ENCODE data around the gene ATR. TPM values are rescaled to one million over a fixed set of nuclear protein-coding genes. Genes with fewer than 3 reads are reported as not detected.
"Not testable (repeated sequence)": the region's sequence is repeated elsewhere in the genome, so short reads cannot be mapped to it uniquely, and the experiment has no call there.

Gene ATR
- total RNA-seq, 1 donor from 2014 or later, result 47.4 TPM

GRCh38 chr3:142577696-142578328 lies 721 bp downstream of the ATR start:
- Mint-ChIP-seq H3K27me3 (no peaks in the 10 kb centered on the region), H3K4me3 (peak overlapping the region; percentile 96), H3K27ac (peak overlapping the region; percentile 97), H3K9me3 (no peaks in the 10 kb centered on the region), H3K4me1 (peaks cover 50% of the 10 kb centered on the region), H3K36me3 (ENCODE audit: low read depth) (peaks cover 30% of the 10 kb centered on the region)
- ChIA-PET CTCF (interaction anchor here (1.0 kb wide), 1 partner anchor 423 kb away, joined by 3 read pairs; the partner anchor contains the start of gene U2SURP), POLR2A (interaction anchor here (0.9 to 3.1 kb wide), 11 partner anchors 15 to 1394 kb away, joined by 3 to 47 read pairs (median 4); partner anchors contain the start of genes DIPK2A, PLS1, TFDP2 and TRPC1)
- intact Hi-C loops (cut with micrococcal nuclease), result loop anchor here (1.0 to 10.0 kb wide), 13 partner anchors 18 to 1394 kb away; partner anchors contain the start of genes ATP1B3, CHST2, DIPK2A and PLS1
- ATAC-seq (ENCODE audit: low read depth) (no peak), DNase-seq (no peak)
- no peak for TF ChIP-seq CTCF (IDR thresholded peaks at IDR 0.05)

GRCh38 chr3:142576792-142577191 lies 1.7 kb downstream of the ATR start:
- H3K36me3 Mint-ChIP-seq (ENCODE audit: low read depth), result peaks cover 30% of the 10 kb centered on the region
- TF ChIP-seq CTCF (IDR thresholded peaks at IDR 0.05), result no peak
- POLR2A ChIA-PET, result interaction anchor here (1.3 to 3.1 kb wide), 2 partner anchors 20 to 425 kb away, joined by 3 to 27 read pairs; partner anchors contain the start of genes PLS1 and U2SURP
- no peaks in the 10 kb centered on the region for H3K9me3 Mint-ChIP-seq
- intact Hi-C loops (cut with micrococcal nuclease), result loop anchor here (5.0 to 10.0 kb wide), 7 partner anchors 354 to 1396 kb away; partner anchors contain the start of genes DIPK2A, RNF7 and TFDP2
- CTCF ChIA-PET, result no interaction called here
- peaks cover 50% of the 10 kb centered on the region for H3K4me1 Mint-ChIP-seq
- peak overlapping the region; percentile 96 for H3K4me3 Mint-ChIP-seq
- DNase-seq (no peak), ATAC-seq (ENCODE audit: low read depth) (no peak)
- no peaks in the 10 kb centered on the region for H3K27me3 Mint-ChIP-seq
- no peak overlapping the region for H3K27ac Mint-ChIP-seq

GRCh38 chr3:142574665-142575064 lies 3.9 kb downstream of the ATR start:
- DNase-seq (no peak), ATAC-seq (ENCODE audit: low read depth) (no peak)
- peaks cover 54% of the 10 kb centered on the region for H3K4me1 Mint-ChIP-seq
- intact Hi-C loops (cut with micrococcal nuclease), result loop anchor here (5.0 to 10.0 kb wide), 7 partner anchors 352 to 1398 kb away; partner anchors contain the start of genes DIPK2A, RNF7 and TFDP2
- H3K4me3 Mint-ChIP-seq, result no peak overlapping the region
- POLR2A ChIA-PET, result no interaction called here
- no peaks in the 10 kb centered on the region for H3K9me3 Mint-ChIP-seq
- H3K27me3 Mint-ChIP-seq, result no peaks in the 10 kb centered on the region
- CTCF ChIA-PET, result no interaction called here
- H3K27ac Mint-ChIP-seq, result no peak overlapping the region
- TF ChIP-seq CTCF (IDR thresholded peaks at IDR 0.05), result no peak
- H3K36me3 Mint-ChIP-seq (ENCODE audit: low read depth), result peaks cover 37% of the 10 kb centered on the region

GRCh38 chr3:142574223-142574622 lies 4.3 kb downstream of the ATR start:
- DNase-seq; POLR2A ChIA-PET; CTCF ChIA-PET; H3K27ac Mint-ChIP-seq; ATAC-seq (ENCODE audit: low read depth); H3K9me3 Mint-ChIP-seq; H3K27me3 Mint-ChIP-seq; H3K4me3 Mint-ChIP-seq: not testable (repeated sequence)
- Mint-ChIP-seq H3K4me1 (peaks cover 49% of the 10 kb centered on the region), H3K36me3 (ENCODE audit: low read depth) (peaks cover 37% of the 10 kb centered on the region)
- intact Hi-C loops (cut with micrococcal nuclease), result loop anchor here (10.0 kb wide), 2 partner anchors 429 to 1351 kb away; partner anchors contain the start of gene TFDP2

- H3K9me3 Mint-ChIP-seq; H3K27ac Mint-ChIP-seq; intact Hi-C loops (cut with micrococcal nuclease); ATAC-seq (ENCODE audit: low read depth); DNase-seq; H3K4me3 Mint-ChIP-seq; CTCF ChIA-PET; H3K27me3 Mint-ChIP-seq: not testable (repeated sequence)
- POLR2A ChIA-PET, result interaction anchor here (1.2 kb wide), 1 partner anchor 9 kb away, joined by 5 read pairs; the partner anchor contains the start of gene ATR
- peaks cover 13% of the 10 kb centered on the region for H3K4me1 Mint-ChIP-seq
- peaks cover 38% of the 10 kb centered on the region for H3K36me3 Mint-ChIP-seq (ENCODE audit: low read depth)
Observed at GRCh38 chr3:142569422-142569821, 9.1 kb downstream of the ATR start.

- DNase-seq (no peak), ATAC-seq (ENCODE audit: low read depth) (no peak)
- no peak overlapping the region for H3K4me3 Mint-ChIP-seq
- CTCF ChIA-PET, result no interaction called here
- no peak overlapping the region for H3K27ac Mint-ChIP-seq
- H3K36me3 Mint-ChIP-seq (ENCODE audit: low read depth), result peaks cover 41% of the 10 kb centered on the region
- POLR2A ChIA-PET, result no interaction called here
- no peak for TF ChIP-seq CTCF (IDR thresholded peaks at IDR 0.05)
- intact Hi-C loops (cut with micrococcal nuclease), result no loop called here
- H3K4me1 Mint-ChIP-seq, result peaks cover 9% of the 10 kb centered on the region
- H3K27me3 Mint-ChIP-seq, result no peaks in the 10 kb centered on the region
- no peaks in the 10 kb centered on the region for H3K9me3 Mint-ChIP-seq
Observed at GRCh38 chr3:142568393-142569017, 10.0 kb downstream of the ATR start.
